Vagina (tissue), 2 donors: Measurements from ENCODE around the gene TOX3.

Experiments used
- POLR2A ChIP-seq, 2 donors: fragments of 450-650 bp; IDR thresholded peaks; one replicate each; pipeline ENCODE4 v1.6.1; 2017; ENCODE audit warnings: antibody characterized with exemption in 2 of 2, mild to moderate bottlenecking in 2 of 2, moderate library complexity in 2 of 2
- POLR2AphosphoS5 ChIP-seq, 2 donors: sonication (generic); formaldehyde crosslinking; IDR thresholded peaks; one replicate each; pipeline ENCODE4 v1.9.0; 2017; ENCODE audit warnings: antibody characterized with exemption in 2 of 2, mild to moderate bottlenecking in 2 of 2, low read depth in 1 of 2; ENCODE audit not compliant: insufficient read depth in 1 of 2

DNA sequence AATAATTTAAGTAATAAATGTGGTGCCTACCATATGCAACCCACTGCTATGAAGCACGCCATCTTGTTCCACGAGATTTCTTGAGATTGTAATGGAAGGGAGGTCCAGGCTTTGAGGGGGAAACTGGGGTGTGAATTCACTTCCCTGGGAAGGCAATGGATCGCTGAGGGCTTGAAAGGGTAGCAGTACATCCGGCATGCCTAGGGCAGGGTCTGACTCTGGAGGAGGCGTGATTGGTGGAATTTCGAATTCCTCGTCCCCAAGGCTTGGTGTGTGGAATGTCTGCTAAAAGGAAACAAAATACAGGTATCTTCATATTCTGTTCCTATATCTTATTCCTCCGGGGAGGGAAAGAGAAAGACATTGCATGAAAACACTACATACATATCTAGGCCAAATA is 83.0 kb downstream of the TOX3 start:
- TF ChIP-seq POLR2AphosphoS5 (IDR thresholded peaks at IDR 0.05; ENCODE audit: insufficient read depth in 1 of 2, low read depth in 1 of 2) (no peak), POLR2A (IDR thresholded peaks at IDR 0.05) (no peak)
